GM18519 (cell line): ENCODE results near the gene LRRC45.
"Not testable (repeated sequence)": the region's sequence is repeated elsewhere in the genome, so short reads cannot be mapped to it uniquely, and the experiment has no call there.

ENCODE experiments used
- ATAC-seq: cut with Tn5 transposase; IDR thresholded peaks from one replicate; pipeline ENCODE4 v1.9.1; 2021; ENCODE audit warnings: mild to moderate bottlenecking, moderate library complexity; ENCODE audit not compliant: unreplicated experiment, low FRiP score

The LRRC45 gene

GRCh38 chr17:82031303-82031884 lies 8.3 kb downstream of the LRRC45 start, which contains the start of gene RAC3:
Gene RAC3, plus strand, starts transcription at chr17:82031678. Its CDS starts 84 bp downstream, at chr17:82031762.
- ATAC-seq = no peak

- ATAC-seq = no peak
Observed at GRCh38 chr17:82031885-82032627, 9.0 kb downstream of the LRRC45 start.

- ATAC-seq = no peak
Observed at GRCh38 chr17:82033359-82034085, 10.4 kb downstream of the LRRC45 start.

GRCh38 chr17:82034371-82035011 lies 11.4 kb downstream of the LRRC45 start:
- ATAC-seq = no peak

- ATAC-seq = no peak
Observed at GRCh38 chr17:82035488-82035887, 12.4 kb downstream of the LRRC45 start.

- no peak for ATAC-seq
Observed at GRCh38 chr17:82035956-82036633, 13.0 kb downstream of the LRRC45 start.

- no peak for ATAC-seq
Observed at GRCh38 chr17:82036634-82037091, 13.6 kb downstream of the LRRC45 start.

- ATAC-seq = peak; percentile 65
Observed at GRCh38 chr17:82037092-82037888, 14.2 kb downstream of the LRRC45 start, which contains the start of gene DCXR. Gene DCXR, minus strand, starts transcription at chr17:82037697. Its CDS starts 15 bp downstream, at chr17:82037682.

- no peak for ATAC-seq
Observed at GRCh38 chr17:82037889-82038195, 14.7 kb downstream of the LRRC45 start.

- not testable (repeated sequence) for ATAC-seq
Observed at GRCh38 chr17:82038796-82039409, 15.8 kb downstream of the LRRC45 start.

GRCh38 chr17:82039695-82040299 lies 16.7 kb downstream of the LRRC45 start:
- ATAC-seq = no peak

- no peak for ATAC-seq
Observed at GRCh38 chr17:82041144-82041814, 18.2 kb downstream of the LRRC45 start.

GRCh38 chr17:82042649-82043048 lies 19.5 kb downstream of the LRRC45 start:
- no peak for ATAC-seq

GRCh38 chr17:82043507-82043906 lies 20.4 kb downstream of the LRRC45 start:
- ATAC-seq = no peak

GRCh38 chr17:82045936-82046484 lies 22.9 kb downstream of the LRRC45 start:
- ATAC-seq = no peak

- ATAC-seq = no peak
Observed at GRCh38 chr17:82046903-82047302, 23.8 kb downstream of the LRRC45 start.

- no peak for ATAC-seq
Observed at GRCh38 chr17:82047379-82047778, 24.3 kb downstream of the LRRC45 start.
